ENCODE data around the gene SNX13. TPM values are rescaled to one million over a fixed set of nuclear protein-coding genes. Genes with fewer than 3 reads are reported as not detected.

The SNX13 gene
- total and polyA plus RNA-seq, 2 donors (not counting 1 experiment from before 2014, with no cell fraction given), result 6.5 to 58.1 TPM

DNA sequence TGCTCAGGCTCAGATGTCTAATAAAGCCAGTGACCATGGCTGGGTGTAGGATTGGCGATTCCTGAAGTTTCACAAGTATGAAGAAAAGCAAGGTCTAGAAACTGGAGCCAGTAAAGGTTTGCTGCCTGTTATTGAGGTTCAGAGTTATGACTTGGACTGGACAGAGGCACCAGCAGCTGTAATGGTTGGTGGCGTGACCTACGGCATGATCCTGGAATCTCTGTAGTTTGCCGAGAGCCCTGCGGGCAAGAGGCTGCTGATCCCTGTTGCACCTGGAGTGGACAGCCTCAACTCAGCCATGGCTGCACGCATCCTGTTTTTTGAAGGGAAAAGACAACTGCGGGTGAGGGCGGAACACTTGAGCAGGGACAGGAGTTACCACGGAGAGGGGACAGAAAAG lies 22.4 kb upstream of the SNX13 start:
- Histone ChIP-seq H3K27ac (ENCODE audit: low read length in 2 of 2) (no peak overlapping the region), H3K9ac (ENCODE audit: low read length) (no peak overlapping the region), H3K27me3 (replicated peaks in 1 of 4; ENCODE audit: control extremely low read depth in 1 of 4, control insufficient read depth in 3 of 4, insufficient read depth in 4 of 4, low read length in 3 of 4) (no peaks in the 10 kb centered on the region), H4K20me1 (ENCODE audit: control insufficient read depth, insufficient read depth, low read length, poor library complexity, severe bottlenecking) (no peaks in the 10 kb centered on the region), H3K4me2 (replicated peaks; ENCODE audit: low read depth, low read length, poor library complexity, severe bottlenecking) (no peak overlapping the region), H2AFZ (ENCODE audit: insufficient read depth, low read depth, low read length, poor library complexity, severe bottlenecking) (no peak overlapping the region), H3K4me1 (ENCODE audit: control insufficient read depth in 2 of 2, insufficient read depth in 2 of 2, low read length in 2 of 2) (no peaks in the 10 kb centered on the region), H3K36me3 (replicated peaks in 1 of 2; ENCODE audit: control extremely low read depth in 1 of 2, control insufficient read depth in 1 of 2, extremely low read depth in 1 of 2, insufficient read depth in 2 of 2, low read length in 1 of 2) (no peaks in the 10 kb centered on the region), H3K4me3 (ENCODE audit: control extremely low read depth in 1 of 5, extremely low read depth in 1 of 5, insufficient read depth in 1 of 5, low read depth in 2 of 5, low read length in 4 of 5) (no peak overlapping the region), H3K9me3 (ENCODE audit: control extremely low read depth in 1 of 3, control insufficient read depth in 2 of 3, insufficient read depth in 1 of 3, low read length in 2 of 3) (no peaks in the 10 kb centered on the region), H3K79me2 (ENCODE audit: control insufficient read depth, insufficient read depth, low read length) (no peaks in the 10 kb centered on the region)
- DNase-seq, result no peak
- peaks cover 12% of the 10 kb centered on the region for H3K27me3 Mint-ChIP-seq
- WGBS (ENCODE audit: insufficient coverage), result 97% methylated on average over 9 of the region's 9 CpGs
- POLR2A ChIA-PET, result no interaction called here
- CTCF ChIA-PET, result no interaction called here
- H3K4me1 Mint-ChIP-seq, result no peaks in the 10 kb centered on the region
- no peak for TF ChIP-seq EZH2 (IDR thresholded peaks at IDR 0.05; ENCODE audit: borderline replicate concordance, insufficient read depth, low read depth, low read length, poor library complexity, severe bottlenecking)
- TF ChIP-seq, protein P1, sequence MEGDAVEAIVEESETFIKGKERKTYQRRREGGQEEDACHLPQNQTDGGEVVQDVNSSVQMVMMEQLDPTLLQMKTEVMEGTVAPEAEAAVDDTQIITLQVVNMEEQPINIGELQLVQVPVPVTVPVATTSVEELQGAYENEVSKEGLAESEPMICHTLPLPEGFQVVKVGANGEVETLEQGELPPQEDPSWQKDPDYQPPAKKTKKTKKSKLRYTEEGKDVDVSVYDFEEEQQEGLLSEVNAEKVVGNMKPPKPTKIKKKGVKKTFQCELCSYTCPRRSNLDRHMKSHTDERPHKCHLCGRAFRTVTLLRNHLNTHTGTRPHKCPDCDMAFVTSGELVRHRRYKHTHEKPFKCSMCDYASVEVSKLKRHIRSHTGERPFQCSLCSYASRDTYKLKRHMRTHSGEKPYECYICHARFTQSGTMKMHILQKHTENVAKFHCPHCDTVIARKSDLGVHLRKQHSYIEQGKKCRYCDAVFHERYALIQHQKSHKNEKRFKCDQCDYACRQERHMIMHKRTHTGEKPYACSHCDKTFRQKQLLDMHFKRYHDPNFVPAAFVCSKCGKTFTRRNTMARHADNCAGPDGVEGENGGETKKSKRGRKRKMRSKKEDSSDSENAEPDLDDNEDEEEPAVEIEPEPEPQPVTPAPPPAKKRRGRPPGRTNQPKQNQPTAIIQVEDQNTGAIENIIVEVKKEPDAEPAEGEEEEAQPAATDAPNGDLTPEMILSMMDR (IDR thresholded peaks at IDR 0.05), result no peak
- H3K4me3 Mint-ChIP-seq, result no peak overlapping the region
- intact Hi-C loops (cut with micrococcal nuclease), result no loop called here
- H3K27ac Mint-ChIP-seq, result no peak overlapping the region
- no peaks in the 10 kb centered on the region for H3K9me3 Mint-ChIP-seq (ENCODE audit: insufficient read depth)
- ATAC-seq (ENCODE audit: low read depth), result no peak

DNA sequence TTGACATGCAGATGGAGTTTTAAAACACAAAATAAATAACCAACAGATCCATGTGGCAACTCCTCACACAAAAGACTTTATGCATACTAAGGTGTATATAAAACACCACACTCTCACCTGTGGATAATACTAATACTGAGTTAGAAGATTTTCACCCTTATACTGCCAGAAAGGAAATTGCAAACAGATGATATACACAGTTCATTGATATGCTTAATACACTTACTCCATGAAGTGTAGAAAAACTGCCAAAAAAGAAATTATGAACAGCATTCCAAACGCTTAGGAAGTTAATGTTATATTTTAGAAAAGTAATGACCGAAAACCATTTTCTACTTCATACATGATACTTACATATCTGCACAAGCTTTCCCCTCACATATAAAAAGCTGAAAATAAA lies 17.6 kb upstream of the SNX13 start:
- H3K4me3 ChIP-seq (ENCODE audit: control extremely low read depth in 1 of 5, extremely low read depth in 1 of 5, insufficient read depth in 1 of 5, low read depth in 2 of 5, low read length in 4 of 5), result no peak overlapping the region
- no peak overlapping the region for H3K9ac ChIP-seq (ENCODE audit: low read length)
- H3K79me2 ChIP-seq (ENCODE audit: control insufficient read depth, insufficient read depth, low read length), result no peaks in the 10 kb centered on the region
- peaks cover 3% of the 10 kb centered on the region for H3K4me1 Mint-ChIP-seq
- no peak overlapping the region for H3K27ac ChIP-seq (ENCODE audit: low read length in 2 of 2)
- no peaks in the 10 kb centered on the region for H3K9me3 Mint-ChIP-seq (ENCODE audit: insufficient read depth)
- intact Hi-C loops (cut with micrococcal nuclease), result no loop called here
- ATAC-seq (ENCODE audit: low read depth) (no peak), DNase-seq (no peak)
- H3K27ac Mint-ChIP-seq, result no peak overlapping the region
- no peak overlapping the region for H3K4me3 Mint-ChIP-seq
- no CpG with 5 or more reads among the region's 2 CpGs for WGBS (ENCODE audit: insufficient coverage)
- no peaks in the 10 kb centered on the region for H3K9me3 ChIP-seq (ENCODE audit: control extremely low read depth in 1 of 3, control insufficient read depth in 2 of 3, insufficient read depth in 1 of 3, low read length in 2 of 3)
- no peaks in the 10 kb centered on the region for H3K36me3 ChIP-seq (replicated peaks in 1 of 2; ENCODE audit: control extremely low read depth in 1 of 2, control insufficient read depth in 1 of 2, extremely low read depth in 1 of 2, insufficient read depth in 2 of 2, low read length in 1 of 2)
- no peak for TF ChIP-seq EZH2 (IDR thresholded peaks at IDR 0.05; ENCODE audit: borderline replicate concordance, insufficient read depth, low read depth, low read length, poor library complexity, severe bottlenecking)
- TF ChIP-seq, protein P1 (IDR thresholded peaks at IDR 0.05), result no peak
- H3K27me3 Mint-ChIP-seq, result peaks cover 5% of the 10 kb centered on the region
- no peaks in the 10 kb centered on the region for H3K4me1 ChIP-seq (ENCODE audit: control insufficient read depth in 2 of 2, insufficient read depth in 2 of 2, low read length in 2 of 2)
- no peaks in the 10 kb centered on the region for H3K27me3 ChIP-seq (replicated peaks in 1 of 4; ENCODE audit: control extremely low read depth in 1 of 4, control insufficient read depth in 3 of 4, insufficient read depth in 4 of 4, low read length in 3 of 4)
- no peak overlapping the region for H3K4me2 ChIP-seq (replicated peaks; ENCODE audit: low read depth, low read length, poor library complexity, severe bottlenecking)
- no peak overlapping the region for H2AFZ ChIP-seq (ENCODE audit: insufficient read depth, low read depth, low read length, poor library complexity, severe bottlenecking)
- no peaks in the 10 kb centered on the region for H4K20me1 ChIP-seq (ENCODE audit: control insufficient read depth, insufficient read depth, low read length, poor library complexity, severe bottlenecking)
- ChIA-PET POLR2A (no interaction called here), CTCF (no interaction called here)
